Stimulated activated CD4-positive, alpha-beta T cell treated with anti-CD3 and anti-CD28 coated beads, Interleukin-2, amount 100 ng/mL, for 4 hours (primary cell): ENCODE results near the gene PTPN7.
"Not testable (repeated sequence)": the region's sequence is repeated elsewhere in the genome, so short reads cannot be mapped to it uniquely, and the experiment has no call there.

Experiments
- DNase-seq: peaks from one replicate; pipeline ENCODE4 v3.0.0-alpha.2; 2020; ENCODE audit warnings: low read depth

Gene PTPN7

GRCh38 chr1:202167054-202167453 is 6.7 kb upstream of the PTPN7 start:
- DNase-seq: not testable (repeated sequence)

DNA sequence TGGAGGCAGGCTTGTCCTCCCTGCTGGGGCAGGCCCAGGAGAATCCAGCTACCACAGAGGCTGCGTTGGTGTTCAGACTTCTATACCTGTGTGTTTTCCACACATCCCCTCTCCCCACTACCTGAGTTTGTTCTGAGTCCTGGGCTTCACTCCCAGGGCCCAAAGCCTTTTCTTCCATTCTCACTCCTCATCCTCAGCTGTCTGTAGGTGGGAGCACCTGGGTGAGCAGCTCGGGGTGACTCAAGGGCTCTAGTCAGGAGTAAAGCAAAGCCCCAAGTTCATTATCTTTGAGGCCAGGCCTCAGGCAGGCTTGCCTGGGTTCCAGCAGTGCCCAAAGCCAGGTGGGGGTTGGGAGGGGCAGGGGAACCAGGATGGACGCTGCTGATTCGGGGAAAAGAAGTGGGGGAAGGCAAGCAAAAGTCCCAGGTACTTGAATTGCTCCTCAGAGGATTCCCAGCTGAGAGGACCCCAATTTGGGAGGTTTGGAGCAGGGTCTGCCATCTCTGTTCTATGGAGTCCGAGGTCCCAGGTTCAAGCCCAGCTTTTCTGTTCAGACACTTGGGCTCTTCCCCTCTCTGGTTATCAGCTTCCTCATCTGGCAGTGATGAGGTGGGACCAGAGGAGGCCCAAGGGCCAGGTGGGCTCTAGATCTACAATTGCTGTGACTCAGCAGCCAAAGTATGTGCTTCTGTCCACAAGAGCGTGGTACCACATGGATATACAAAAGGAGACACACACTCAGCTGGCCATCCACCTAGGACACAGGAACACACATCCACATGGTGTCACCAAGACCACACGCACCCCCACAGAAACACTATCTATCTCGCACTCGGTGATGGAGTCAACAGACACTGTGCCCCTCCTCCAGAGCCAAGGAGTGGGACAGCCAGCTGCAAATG is 5.8 kb upstream of the PTPN7 start:
- DNase-seq: no peak

DNA sequence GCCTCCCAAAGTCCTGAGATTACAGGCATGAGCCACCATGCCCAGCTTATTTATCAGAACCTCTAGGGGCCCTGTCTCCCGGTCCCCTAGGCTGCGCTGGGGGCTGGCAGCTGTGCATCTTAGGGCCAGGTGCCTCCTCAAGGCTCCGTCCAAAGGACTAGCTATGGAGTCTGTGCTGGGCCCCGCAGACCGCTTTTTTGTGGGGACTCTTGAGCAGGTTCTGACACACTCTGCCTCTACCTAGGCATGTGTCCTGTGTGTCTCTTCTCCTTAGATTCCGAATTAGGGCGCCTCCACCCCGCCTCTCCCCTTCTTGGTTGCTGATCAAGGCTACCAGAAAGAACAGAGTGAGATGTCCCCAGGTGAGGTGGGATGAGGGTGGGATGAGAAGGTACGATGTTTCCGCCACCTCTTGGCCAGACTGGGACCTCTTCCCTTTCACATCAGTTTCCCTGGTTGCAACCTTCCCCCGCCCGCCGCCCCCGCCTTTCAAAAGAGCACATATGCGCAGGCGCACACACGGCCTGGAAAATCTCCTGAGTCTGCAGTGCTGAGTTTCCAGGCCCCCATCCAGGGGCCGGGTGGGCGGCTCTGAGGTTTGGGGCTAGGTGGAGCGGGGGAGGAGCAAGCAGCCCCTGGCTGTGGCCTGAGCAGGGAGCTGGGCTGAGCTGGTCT is 5.0 kb upstream of the PTPN7 start:
- peak; percentile 53 for DNase-seq

- DNase-seq: peak; percentile 71
Measured at GRCh38 chr1:202164271-202165037, 4.1 kb upstream of the PTPN7 start.

DNA sequence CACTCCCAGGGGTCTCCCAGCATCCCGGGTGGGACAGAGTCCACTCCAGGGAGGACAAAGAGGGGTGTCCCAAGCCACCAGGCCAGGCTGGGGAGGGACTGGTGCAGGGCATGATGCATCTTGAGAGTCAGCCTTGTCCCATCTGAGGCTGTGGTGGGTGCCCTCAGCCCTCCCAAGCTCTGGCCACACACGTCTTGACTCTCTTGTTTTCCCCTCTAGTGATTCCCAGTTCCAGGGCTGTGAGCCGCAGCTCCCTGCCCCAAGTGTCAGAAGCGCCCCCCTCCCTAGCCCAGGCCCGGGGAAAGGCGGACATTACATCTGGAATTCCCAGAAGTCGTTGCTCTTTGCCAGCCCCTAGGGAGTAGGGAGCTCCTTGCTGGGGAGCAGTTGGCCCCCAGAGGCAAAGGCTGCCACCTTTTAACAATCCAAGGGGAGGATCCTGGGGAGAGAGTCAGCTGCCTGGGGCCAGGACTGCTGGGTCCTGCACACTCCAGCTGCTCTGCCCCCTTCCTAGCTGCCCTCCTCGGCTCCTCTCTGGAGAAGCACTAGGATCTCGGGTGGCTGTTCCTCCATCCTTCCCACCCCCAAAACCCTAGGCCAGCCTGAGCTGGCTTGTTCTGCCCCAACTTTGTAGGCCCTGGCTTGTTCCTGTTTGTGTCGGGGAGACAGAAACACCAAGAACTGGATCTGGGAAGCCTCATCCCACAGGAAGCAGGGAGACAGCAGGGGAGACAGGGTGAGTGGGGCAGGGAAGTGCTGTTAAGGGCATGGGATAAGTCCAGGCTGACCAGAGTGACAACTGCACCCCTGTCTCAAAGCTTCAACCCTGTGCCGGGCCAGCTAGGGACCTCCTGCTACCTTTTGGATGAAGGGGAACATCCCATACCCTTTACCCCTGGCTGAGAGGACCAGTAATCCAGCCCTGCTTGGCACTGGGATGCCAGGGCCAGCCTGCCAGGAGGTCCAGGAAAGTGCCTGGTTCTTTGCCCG is 3.2 kb upstream of the PTPN7 start:
- DNase-seq: no peak

DNA sequence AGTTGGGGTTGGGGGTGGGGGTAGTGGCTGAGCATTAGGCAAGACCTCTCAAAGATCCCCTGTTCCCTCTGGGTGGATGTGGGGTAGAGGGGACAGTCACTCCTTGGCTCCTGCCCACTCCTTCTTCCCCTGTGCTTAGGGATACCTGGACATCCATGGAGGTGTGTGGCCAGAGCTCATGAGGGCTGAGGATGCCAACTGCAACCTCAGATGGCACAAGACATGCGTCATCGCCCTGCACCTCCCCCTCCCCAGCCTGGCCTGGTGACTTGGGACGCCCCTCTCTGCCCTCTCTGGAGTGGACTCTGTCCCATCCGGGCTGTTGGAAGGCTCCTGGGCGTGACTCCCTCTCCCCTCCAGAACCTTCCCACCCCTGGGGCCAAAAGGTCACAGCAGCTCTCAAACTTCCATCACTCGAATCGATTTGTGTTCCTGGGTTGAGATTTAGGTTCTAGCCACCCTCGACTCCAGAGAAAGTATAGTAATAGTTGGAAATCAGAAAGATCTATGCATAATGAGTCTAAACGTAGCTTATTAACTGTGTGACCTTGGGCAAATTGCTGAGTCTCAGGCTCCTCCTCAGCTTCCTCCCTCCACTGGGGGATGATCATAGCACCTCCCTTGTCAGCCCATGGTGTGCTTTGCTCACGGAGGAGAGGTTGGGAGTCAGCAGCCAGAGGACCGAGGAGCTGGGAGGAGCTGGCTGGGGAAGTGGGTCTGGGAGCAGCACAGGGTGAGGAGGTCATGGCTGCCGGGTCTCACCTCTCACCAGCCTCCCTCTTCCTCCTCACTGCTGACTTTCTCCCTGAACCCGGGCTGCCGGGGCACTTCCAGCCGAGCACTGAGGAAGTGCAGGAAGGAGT is 2.2 kb upstream of the PTPN7 start:
- DNase-seq: no peak

GRCh38 chr1:202162047-202162417 is 1.6 kb upstream of the PTPN7 start:
- DNase-seq: peak; percentile 43

GRCh38 chr1:202161151-202162046 is 997 bp upstream of the PTPN7 start:
- DNase-seq: no peak

GRCh38 chr1:202159534-202160371 is 649 bp downstream of the PTPN7 start:
- DNase-seq: peak; percentile 41

GRCh38 chr1:202158810-202159533 is 1.4 kb downstream of the PTPN7 start:
- no peak for DNase-seq

- no peak for DNase-seq
Measured at GRCh38 chr1:202157945-202158344, 2.5 kb downstream of the PTPN7 start.

- no peak for DNase-seq
Measured at GRCh38 chr1:202156590-202156989, 3.8 kb downstream of the PTPN7 start.

DNA sequence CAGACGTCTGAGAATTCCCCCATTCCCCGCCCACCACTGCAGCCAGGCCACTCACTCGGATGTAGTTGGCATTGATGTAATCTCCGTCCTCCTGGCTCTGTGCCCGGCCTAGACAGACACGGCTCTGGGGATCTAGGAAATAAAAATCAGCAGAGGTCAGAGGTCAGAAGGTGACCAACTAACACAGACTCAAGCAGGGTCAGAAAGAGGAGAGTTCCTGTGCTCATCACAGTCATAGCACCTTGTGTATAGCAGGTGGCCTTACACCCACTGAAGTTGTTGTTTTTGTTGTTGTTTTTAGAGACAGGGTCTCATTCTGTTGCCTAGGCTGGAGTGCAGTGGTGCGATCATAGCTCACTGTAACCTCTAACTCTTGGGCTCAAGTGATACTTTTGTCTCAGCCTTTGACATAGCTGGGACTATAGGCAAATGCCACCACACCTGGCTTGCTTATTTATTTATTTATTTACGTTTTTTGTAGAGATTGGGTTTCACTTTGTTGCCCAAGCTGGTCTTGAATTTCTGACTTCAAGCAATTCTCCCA is 4.9 kb downstream of the PTPN7 start:
- DNase-seq: no peak

DNA sequence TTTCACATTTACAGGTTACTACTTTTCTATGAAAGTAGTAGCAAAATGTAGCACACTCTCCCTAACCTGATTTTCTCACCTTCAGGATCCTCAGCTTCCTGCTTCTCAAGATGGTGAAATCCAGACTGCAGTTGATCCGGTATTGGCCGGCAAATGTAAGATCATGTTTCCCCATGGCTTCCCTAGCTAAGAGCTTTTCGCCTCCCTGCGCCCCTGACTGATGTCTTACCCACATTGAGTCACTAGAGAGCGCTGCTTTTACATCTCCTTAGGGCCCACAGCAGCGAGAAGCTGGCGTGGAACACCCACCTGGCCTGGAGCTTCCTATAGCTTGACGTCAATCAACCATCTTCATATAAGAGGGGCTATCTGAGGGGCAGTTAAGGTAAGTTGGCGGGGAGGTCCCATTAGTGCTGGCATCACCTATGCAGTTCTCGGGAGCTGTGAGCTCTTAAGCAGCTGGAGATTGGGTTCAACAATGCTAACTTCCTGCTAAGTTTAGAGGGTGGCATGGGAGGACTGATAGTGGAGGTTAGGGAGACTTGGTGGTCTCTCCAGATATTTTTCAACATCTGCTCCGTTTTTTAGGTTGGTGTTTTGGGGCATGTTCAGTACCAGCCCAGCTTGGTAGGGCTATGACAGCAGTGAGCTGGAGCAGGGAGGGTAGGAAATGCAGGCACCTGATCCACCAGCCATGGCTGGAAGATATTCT is 5.5 kb downstream of the PTPN7 start:
- DNase-seq: no peak

DNA sequence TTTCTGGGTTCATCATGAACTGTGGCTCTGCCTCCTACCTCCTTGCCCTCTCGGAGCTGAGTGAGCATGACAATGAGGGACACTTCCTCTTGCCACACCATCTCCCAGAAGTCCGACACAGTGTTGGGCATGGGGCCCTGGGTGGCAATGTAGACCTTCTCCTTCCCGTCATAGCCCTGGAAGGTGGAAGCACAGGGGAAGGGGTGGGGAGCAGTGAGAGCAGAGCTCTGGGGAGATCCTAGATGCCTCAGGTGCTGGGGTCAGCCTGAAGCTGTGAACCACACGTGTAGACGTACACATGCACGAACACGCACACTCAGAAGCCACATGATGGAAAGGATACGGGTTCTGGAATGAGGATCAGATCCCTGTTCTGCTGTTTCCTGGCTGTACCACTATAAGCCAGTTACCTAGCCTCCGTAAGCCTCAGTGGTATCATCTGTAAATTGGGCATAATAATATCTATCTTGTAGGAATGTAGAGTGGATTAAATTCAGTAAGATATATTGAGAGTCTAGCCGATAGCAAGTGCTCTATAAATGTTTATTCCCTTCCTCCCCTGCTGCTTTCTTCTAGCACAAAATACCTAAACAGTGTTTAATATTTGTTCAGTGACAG is 6.1 kb downstream of the PTPN7 start:
- DNase-seq: no peak

GRCh38 chr1:202153284-202153683 is 7.1 kb downstream of the PTPN7 start:
- no peak for DNase-seq
